Hepatic stellate cell (primary cell): Measurements from ENCODE around the gene CXCR6.
A peak's percentile ranks its signal among the peaks of the same experiment; 100 is the strongest.

Experiments used
- DNase-seq: peaks from one replicate; pipeline ENCODE4 v3.0.0; 2011; ENCODE audit warnings: low spot score

The CXCR6 gene

GRCh38 chr3:45968706-45969105 is 25.4 kb downstream of the CXCR6 start:
- DNase-seq = peak; percentile 83

GRCh38 chr3:45969116-45969515 is 25.9 kb downstream of the CXCR6 start:
- DNase-seq = no peak

- no peak for DNase-seq
These were observed 26.7 kb downstream of the CXCR6 start for GRCh38 chr3:45969953-45970352.

- DNase-seq = peak; percentile 86
These were observed 29.5 kb downstream of the CXCR6 start for GRCh38 chr3:45972534-45973402.

GRCh38 chr3:45974686-45975085 is 31.4 kb downstream of the CXCR6 start:
- no peak for DNase-seq

- no peak for DNase-seq
These were observed 32.4 kb downstream of the CXCR6 start for GRCh38 chr3:45975686-45976085.

GRCh38 chr3:45976191-45977091 is 33.2 kb downstream of the CXCR6 start:
- DNase-seq = no peak

GRCh38 chr3:45978006-45978761 is 34.9 kb downstream of the CXCR6 start:
- no peak for DNase-seq

- DNase-seq = no peak
These were observed 36.1 kb downstream of the CXCR6 start for GRCh38 chr3:45979378-45979777.

GRCh38 chr3:45980229-45980813 is 37.1 kb downstream of the CXCR6 start:
- DNase-seq = no peak

GRCh38 chr3:45980819-45981218 is 37.6 kb downstream of the CXCR6 start:
- DNase-seq = no peak

- peak; percentile 56 for DNase-seq
These were observed 38.2 kb downstream of the CXCR6 start for GRCh38 chr3:45981346-45982074.

GRCh38 chr3:45983770-45984169 is 40.5 kb downstream of the CXCR6 start:
- DNase-seq = no peak

- DNase-seq = no peak
These were observed 41.4 kb downstream of the CXCR6 start for GRCh38 chr3:45984331-45985312.

GRCh38 chr3:45985532-45986302 is 42.5 kb downstream of the CXCR6 start:
- no peak for DNase-seq

- DNase-seq = peak; percentile 86
These were observed 43.2 kb downstream of the CXCR6 start for GRCh38 chr3:45986303-45986982.

- no peak for DNase-seq
These were observed 44.4 kb downstream of the CXCR6 start for GRCh38 chr3:45987368-45988291.
